Motor neuron (in vitro differentiated cells): ENCODE results near the gene GNAQ. TPM values are rescaled to one million over a fixed set of nuclear protein-coding genes. Genes with fewer than 3 reads are reported as not detected.

ENCODE experiments used
- ATAC-seq, 8 experiments: fragments of 200-7000 bp; cut with Tn5 transposase; replicated peaks in 6 of 8; 2 replicates each; pipeline ENCODE4 v1.8.0; 2021; ENCODE audit warnings: mild to moderate bottlenecking in 8 of 8, moderate library complexity in 8 of 8
- H3K27ac ChIP-seq, 2 donors: fragments of 250-450 bp; sonication (Bioruptor Pico); 2 replicates each; pipeline ENCODE4 v1.9.0; 2021; ENCODE audit warnings: antibody characterized with exemption in 2 of 2, mild to moderate bottlenecking in 2 of 2, moderate library complexity in 1 of 2
- H3K4me1 ChIP-seq, 2 donors: fragments of 250-450 bp; sonication (Bioruptor Pico); replicated peaks in 1 of 2; 2 replicates each; pipeline ENCODE4 v1.6.1; 2021; ENCODE audit warnings: antibody characterized with exemption in 2 of 2, mild to moderate bottlenecking in 2 of 2, moderate library complexity in 1 of 2
- H3K4me3 ChIP-seq, 5 donors: fragments of 250-450 bp; sonication (Bioruptor Pico); 2 replicates each; pipeline ENCODE4 v1.9.0; 2021; ENCODE audit warnings: antibody characterized with exemption in 5 of 5, mild to moderate bottlenecking in 5 of 5, moderate library complexity in 4 of 5
- WGBS, 10 experiments: fragments of 450-650 bp; shearing (Covaris generic); methylation state at CpG; one replicate each; pipeline ENCODE4 v1.0.0; 2022; 5-methylcytosine and 5-hydroxymethylcytosine counted together
- in situ Hi-C, 9 experiments: fragments of 400-800 bp; cut with MboI; loops; one replicate each; pipeline ENCODE4 v1.15.0; 2021; ENCODE audit warnings: low sequenced_read_pairs in 9 of 9, low pct_unique_long_range_greater_than_20kb in 2 of 9; ENCODE audit not compliant: unreplicated experiment in 9 of 9
- total RNA-seq, 8 experiments: library from RNA; unstranded; fragments of 300-600 nt; gene quantifications; 2 replicates each; pipeline versions ENCODE4 v1.2.3 to v1.2.4, GENCODE V29; 2022

GNAQ gene
- total RNA-seq, 8 experiments from 2014 or later, result 10.5 to 84.7 (median 37.9) TPM

DNA sequence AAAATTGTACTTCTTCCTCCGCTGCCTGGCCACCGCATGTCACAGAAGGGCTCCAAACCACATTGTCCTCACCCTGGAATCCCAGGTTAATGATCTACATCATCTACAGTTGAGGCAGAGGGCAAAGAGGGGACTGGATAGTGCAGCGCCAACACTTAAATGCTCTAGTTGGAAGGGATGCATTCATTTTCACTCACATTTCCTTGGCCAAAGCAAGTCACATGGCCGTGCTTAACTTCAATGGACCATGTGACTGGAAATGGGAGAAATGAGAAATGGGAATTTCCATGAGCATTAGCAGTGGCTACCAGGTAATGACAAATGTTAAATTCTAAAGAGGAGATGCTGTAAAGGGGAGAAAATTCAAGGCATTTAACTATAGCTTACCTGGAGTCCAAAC is 13.3 kb upstream of the GNAQ start:
- no peak overlapping the region for H3K27ac ChIP-seq
- 0 to 100% (median 75%) methylated on average over 1 to 4 of the region's 4 CpGs; no CpG with 5 or more reads in 2 of the 10 experiments for WGBS, 10 experiments
- no peak for ATAC-seq
- no peak overlapping the region for H3K4me3 ChIP-seq
- in situ Hi-C loops, result loop anchor here in 5 of 9 experiments (25.0 kb wide), 3 partner anchors 183 to 608 kb away; no protein-coding TSS in a partner anchor
- no peaks in the 10 kb centered on the region for H3K4me1 ChIP-seq

DNA sequence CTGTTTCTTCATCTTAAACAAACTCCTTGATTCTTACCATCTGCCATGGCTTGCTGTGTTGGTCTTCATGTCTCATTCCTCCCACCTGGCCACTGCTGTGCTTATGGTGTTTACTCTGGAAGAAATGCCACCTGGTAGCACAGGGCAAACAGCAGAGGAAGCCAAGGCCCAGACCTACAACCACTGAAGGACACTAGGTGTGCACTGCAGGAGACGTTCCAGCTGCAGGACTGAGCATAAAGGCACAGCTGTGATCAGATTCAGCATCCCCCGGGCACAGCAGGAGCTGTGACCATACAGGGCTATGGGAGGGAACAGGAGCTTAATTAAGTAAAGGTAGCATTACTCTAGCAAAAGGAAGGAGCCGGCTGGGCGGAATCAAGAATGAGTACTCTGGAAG is 12.6 kb upstream of the GNAQ start:
- ATAC-seq, result no peak
- in situ Hi-C loops, result loop anchor here in 5 of 9 experiments (25.0 kb wide), 3 partner anchors 182 to 607 kb away; no protein-coding TSS in a partner anchor
- Histone ChIP-seq H3K4me3 (no peak overlapping the region), H3K4me1 (no peaks in the 10 kb centered on the region), H3K27ac (no peak overlapping the region)
- WGBS, 10 experiments, result 40 to 94% (median 87%) methylated on average over 1 to 4 of the region's 4 CpGs; no CpG with 5 or more reads in 1 of the 10 experiments

DNA sequence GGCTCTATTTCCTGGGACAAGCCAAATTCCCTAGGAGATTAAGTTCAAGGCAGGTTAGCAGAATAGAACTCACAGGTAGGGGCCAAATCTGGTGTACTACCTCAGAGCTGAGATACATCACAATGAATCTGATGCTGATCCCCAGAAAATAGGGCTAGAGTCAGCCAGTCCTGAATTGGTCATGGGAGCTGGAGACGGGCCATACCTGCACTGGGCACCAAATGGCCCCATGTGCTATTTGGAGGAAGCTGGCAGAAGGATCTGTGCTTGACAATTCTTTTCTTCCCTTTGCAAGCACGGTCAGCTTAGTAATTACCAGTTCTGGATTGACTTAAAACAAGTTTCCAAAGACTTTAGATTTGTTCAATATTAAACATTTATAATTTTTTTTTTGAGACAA is 10.4 kb upstream of the GNAQ start:
- Histone ChIP-seq H3K27ac (no peak overlapping the region), H3K4me3 (no peak overlapping the region), H3K4me1 (peaks cover 0 to 6% of the 10 kb centered on the region in 2 donors)
- WGBS, 10 experiments, result 0 to 100% (median 93%) methylated on average over 1 to 2 of the region's 2 CpGs; no CpG with 5 or more reads in 3 of the 10 experiments
- in situ Hi-C loops, result loop anchor here in 5 of 9 experiments (25.0 kb wide), 3 partner anchors 180 to 605 kb away; no protein-coding TSS in a partner anchor
- ATAC-seq, result no peak

DNA sequence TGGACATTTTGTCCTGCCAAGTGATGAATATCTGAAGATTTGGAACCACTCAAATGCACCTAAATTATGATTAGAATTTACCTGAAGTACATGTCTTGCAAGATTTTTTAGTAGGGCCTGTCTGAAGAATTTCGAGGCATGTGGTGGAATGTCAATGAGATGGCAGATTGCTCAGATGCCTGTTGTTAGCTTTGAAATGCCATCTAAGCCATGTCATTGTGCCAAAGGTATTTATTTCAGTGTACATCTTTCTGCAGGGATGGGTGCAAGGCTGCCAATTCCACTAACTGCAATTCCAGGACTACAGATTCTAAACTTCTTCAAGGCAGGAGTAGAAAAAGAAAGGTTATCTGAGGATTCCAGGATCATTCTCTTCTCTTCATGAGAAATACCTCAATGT is 9.1 kb upstream of the GNAQ start:
- no peak for ATAC-seq
- in situ Hi-C loops, result loop anchor here in 5 of 9 experiments (25.0 kb wide), 3 partner anchors 178 to 603 kb away; no protein-coding TSS in a partner anchor
- Histone ChIP-seq H3K27ac (no peak overlapping the region), H3K4me3 (no peak overlapping the region), H3K4me1 (peaks cover 0 to 6% of the 10 kb centered on the region in 2 donors)
- WGBS, 10 experiments, result 20 to 100% (median 82%) methylated on average over 1 of the region's 1 CpG; no CpG with 5 or more reads in 2 of the 10 experiments

DNA sequence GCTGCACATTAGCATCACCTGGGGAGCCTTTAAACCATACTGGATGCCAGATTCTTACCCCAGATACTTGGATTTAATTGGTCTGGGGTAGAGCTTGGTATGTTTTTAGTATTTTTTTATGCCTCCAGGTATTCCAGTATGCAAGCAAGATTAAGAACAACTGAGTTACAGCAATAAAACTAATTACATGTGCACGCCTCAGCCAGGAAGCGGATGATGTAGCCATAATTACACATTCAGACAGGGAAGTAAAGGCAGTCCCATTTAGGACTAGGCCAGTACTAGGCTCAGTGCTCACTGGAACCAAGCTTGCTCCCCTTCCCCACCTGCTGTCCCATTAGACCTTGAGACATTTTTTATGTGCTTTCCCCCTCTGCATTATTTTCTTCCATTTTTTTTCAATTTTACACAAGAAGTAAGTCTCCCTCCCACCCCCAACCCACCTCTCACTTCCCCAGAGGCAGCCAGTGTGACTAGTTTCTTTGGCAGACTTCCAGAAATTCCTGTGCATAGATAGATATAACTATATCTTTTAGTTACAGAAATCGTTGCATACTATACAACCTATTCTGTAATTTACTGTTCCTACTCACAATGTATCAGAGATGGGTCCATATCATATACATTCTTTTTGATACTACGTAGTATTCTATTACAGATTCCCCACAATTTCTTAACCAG is 7.1 kb upstream of the GNAQ start:
- Histone ChIP-seq H3K27ac (no peak overlapping the region), H3K4me1 (peaks cover 3 to 8% of the 10 kb centered on the region in 2 donors), H3K4me3 (no peak overlapping the region)
- ATAC-seq, result peak in 2 of 8 experiments; percentile 13 to 22
- 65 to 100% (median 89%) methylated on average over 1 to 4 of the region's 4 CpGs; no CpG with 5 or more reads in 1 of the 10 experiments for WGBS, 10 experiments
- in situ Hi-C loops, result loop anchor here in 5 of 9 experiments (25.0 kb wide), 3 partner anchors 176 to 601 kb away; no protein-coding TSS in a partner anchor

DNA sequence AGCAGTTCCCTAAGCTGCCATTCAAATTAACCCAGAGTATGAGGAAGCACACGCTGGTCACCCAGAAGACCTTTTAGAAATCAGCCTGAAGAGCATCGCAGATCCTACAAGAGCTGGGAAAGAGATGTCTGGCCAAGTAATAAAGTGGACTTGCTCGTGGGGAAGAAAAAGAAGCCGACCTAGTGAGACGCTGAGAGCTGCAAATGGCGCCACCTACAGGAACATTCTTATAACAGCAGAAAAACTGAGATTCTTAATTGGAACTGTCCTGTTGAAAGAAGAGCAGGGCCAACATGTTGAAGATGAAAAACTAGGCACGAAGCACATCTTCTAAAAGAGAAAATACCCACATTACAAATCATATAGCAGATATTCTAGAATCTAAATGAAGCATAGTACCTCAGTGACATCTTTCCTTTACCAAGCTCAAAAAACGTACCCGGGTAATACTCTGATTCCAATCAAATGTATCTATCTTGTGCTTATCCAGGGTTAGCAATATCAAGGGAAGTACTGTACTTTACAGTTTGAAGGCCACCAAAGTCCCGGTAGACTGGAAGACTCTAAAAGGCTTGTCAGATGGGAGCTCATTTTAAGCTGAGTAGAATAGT is 3.9 kb upstream of the GNAQ start:
- WGBS, 10 experiments, result 0 to 56% (median 19%) methylated on average over 3 to 10 of the region's 10 CpGs
- H3K4me1 ChIP-seq, result peaks cover 3 to 16% of the 10 kb centered on the region in 2 donors
- H3K27ac ChIP-seq, result no peak overlapping the region
- H3K4me3 ChIP-seq, result no peak overlapping the region
- in situ Hi-C loops, result loop anchor here in 5 of 9 experiments (25.0 kb wide), 3 partner anchors 173 to 598 kb away; no protein-coding TSS in a partner anchor
- peak in 2 of 8 experiments; percentile 0 to 1 for ATAC-seq

DNA sequence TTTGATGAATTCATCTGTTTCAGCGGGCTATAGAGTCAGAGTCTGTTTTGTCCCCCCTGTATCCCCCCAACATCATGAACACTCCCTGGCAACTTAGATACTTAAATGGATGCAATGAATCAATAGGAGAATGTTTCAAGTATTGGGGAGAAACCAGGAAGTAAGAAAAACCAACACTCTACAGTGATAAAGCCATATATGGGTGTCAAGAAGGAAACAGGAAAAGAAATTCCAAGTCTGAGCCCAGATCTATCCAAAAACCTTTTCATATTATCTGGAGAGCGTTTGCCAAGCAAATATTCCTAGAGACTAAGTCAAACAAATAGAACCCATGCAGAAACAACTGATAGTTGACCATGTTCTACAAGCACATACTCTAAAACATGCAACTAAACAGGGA is 2.3 kb upstream of the GNAQ start:
- in situ Hi-C loops, result loop anchor here in 5 of 9 experiments (25.0 kb wide), 3 partner anchors 172 to 597 kb away; no protein-coding TSS in a partner anchor
- no peak overlapping the region for H3K27ac ChIP-seq
- no peak for ATAC-seq
- H3K4me1 ChIP-seq, result peaks cover 3 to 14% of the 10 kb centered on the region in 2 donors
- no peak overlapping the region for H3K4me3 ChIP-seq
- 85 to 100% (median 100%) methylated on average over 1 to 2 of the region's 2 CpGs for WGBS, 10 experiments

DNA sequence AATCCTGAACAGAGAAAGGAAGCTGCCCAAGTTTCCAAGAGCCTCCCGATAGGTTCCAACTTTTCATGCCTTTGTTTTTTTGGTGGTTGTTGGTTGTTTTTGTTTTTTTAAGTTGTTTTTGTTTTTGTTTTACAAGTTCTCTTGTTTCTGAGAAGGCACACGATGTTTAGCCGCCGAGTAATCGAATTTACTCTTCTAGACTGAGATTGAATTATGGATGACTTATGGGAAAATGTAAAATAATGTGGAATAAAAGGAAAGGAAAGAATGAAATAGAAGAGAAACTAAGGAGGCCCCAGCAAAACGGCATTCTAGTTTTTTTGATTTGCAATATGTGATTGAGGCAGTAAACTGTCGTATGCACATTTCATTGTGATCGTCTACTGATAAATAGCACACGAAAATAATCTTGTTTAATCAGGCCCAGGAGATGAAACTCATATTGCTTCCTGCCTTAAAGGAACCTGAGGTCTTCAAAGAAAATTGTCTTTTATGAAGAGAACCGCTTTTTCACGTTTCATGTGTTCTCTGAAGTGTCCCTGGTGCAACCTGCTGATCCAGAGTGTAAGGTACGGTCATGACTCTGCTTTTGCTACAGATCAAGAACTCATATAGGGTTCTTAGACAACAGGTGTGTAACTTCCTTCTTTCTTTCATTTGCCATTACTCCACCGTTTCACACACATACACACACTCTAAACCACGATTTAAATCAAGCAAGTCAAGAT is 1.3 kb upstream of the GNAQ start:
- no peak for ATAC-seq
- in situ Hi-C loops, result loop anchor here in 5 of 9 experiments (25.0 kb wide), 3 partner anchors 171 to 596 kb away; no protein-coding TSS in a partner anchor
- H3K27ac ChIP-seq, result peak overlapping the region; percentile 97 to 98
- 21 to 68% (median 39%) methylated on average over 1 to 13 of the region's 14 CpGs for WGBS, 10 experiments
- peaks cover 3 to 16% of the 10 kb centered on the region in 2 donors for H3K4me1 ChIP-seq
- peak overlapping the region; percentile 71 to 95 (median 88) for H3K4me3 ChIP-seq

DNA sequence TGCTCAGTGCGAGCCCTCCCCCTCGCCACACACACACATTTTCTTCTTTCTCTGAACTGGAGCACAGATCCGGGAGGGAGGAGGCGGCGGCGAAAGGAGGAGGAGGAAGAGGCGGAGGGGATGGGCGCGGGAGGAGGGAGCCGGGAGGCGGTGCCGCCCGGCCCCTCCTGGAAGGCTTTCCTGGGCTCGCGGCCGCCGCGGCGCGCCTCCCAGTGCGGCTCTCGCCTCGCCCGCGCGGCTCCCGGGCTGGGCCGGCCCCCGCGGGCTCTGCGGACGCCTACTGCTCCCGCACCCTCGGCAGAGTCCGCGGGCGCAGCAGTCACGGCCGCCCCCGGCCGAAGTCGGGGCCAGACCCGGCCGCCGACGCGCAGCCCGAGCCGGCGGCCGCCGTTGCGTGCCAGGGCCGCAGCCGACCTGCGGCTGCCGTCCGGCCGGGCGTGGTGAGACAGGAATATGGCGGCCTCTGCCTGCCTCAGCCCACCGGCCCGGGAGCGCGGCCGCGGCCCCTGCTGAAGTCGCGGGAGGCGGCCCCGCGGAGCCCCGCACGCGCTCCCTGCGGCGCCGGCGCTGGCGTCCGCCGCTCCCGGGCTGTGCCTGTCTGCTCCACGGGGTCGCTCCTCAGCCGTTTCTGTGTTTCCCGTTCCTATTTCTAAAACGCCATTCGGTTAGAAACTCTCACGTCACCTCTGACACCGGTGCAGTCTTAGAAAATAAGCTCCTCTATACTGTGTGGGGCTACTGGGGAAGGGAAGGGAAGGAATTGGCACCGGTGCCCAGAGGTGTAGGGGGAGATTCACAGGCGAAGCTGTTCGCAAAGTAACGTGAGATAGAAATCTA is 500 bp upstream of the GNAQ start:
- peak overlapping the region; percentile 97 to 98 for H3K27ac ChIP-seq
- H3K4me1 ChIP-seq, result peaks cover 6 to 23% of the 10 kb centered on the region in 2 donors
- ATAC-seq, result peak; percentile 64 to 75 (median 72)
- H3K4me3 ChIP-seq, result peak overlapping the region; percentile 71 to 95 (median 88)
- 0 to 20% (median 0%) methylated on average over 1 to 11 of the region's 95 CpGs; no CpG with 5 or more reads in 3 of the 10 experiments for WGBS, 10 experiments
- in situ Hi-C loops, result loop anchor here in 5 of 9 experiments (25.0 kb wide), 3 partner anchors 170 to 595 kb away; no protein-coding TSS in a partner anchor

DNA sequence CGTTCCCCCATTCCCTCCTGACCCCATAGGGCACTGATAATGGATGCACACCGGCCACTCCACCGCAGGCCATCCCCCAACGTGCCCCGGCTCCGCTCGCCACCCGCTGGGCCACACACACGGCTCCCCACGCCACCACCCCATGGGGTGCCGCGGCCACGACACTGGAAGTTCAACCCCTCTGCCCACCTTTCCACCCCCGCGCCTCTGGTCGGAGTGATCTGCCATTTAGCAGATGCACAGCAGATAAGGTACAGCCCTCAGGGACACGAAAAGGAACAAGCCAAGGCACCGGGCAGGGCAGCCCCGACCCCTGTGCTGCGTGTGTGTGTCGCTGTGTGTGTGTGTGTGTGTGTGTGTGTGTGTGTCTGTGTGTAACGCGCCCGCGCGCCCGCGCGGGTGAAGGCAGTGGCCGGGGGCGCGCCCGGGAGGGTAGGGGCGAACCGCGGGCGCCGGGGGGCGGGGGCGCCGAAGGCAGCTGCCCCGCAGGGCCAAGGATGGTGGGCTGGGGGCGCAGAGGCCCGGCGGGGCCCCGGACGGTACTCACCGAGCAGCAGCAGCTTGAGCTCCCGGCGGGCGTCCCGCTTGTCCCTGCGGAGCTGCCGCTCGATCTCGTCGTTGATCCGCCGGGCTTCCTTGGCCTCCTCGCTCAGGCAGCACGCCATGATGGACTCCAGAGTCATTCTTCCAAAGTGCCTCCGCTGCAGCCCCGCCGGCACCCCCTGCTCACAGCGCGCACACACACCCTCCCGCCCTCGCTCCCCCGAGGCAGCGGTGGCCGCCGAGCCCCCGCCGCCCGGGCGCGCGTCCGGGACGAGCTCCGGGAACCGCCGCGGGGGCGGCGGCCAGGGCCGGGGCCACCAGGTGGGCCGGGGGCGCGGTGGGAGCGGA is 813 bp downstream of the GNAQ start:
- WGBS, 10 experiments, result 0% methylated on average over 1 of the region's 91 CpGs; no CpG with 5 or more reads in 9 of the 10 experiments
- in situ Hi-C loops, result loop anchor here in 5 of 9 experiments (25.0 kb wide), 3 partner anchors 168 to 593 kb away; no protein-coding TSS in a partner anchor
- ATAC-seq, result peak; percentile 13 to 63 (median 39)

DNA sequence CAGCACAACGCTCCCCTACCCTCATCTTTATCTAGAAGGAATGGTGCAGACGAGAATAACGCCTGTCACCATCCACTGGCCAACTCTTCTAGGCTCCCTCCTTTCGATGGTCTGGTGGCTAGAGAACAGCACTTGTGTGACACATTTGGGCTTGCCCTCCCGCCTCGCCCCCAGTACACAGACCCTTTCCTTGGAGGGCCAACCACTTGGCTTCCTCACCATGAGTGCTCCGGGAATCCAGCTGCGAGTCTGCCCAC is 1.4 kb downstream of the GNAQ start:
- ATAC-seq, result peak in 6 of 8 experiments; percentile 1 to 20 (median 11)
- Histone ChIP-seq H3K4me1 (peaks cover 22 to 41% of the 10 kb centered on the region in 2 donors), H3K27ac (peak overlapping the region; percentile 97 to 98), H3K4me3 (peak overlapping the region; percentile 71 to 95 (median 88))
- in situ Hi-C loops, result loop anchor here in 5 of 9 experiments (25.0 kb wide), 3 partner anchors 168 to 593 kb away; no protein-coding TSS in a partner anchor
- WGBS, 10 experiments, result 0% methylated on average over 1 to 4 of the region's 8 CpGs; no CpG with 5 or more reads in 6 of the 10 experiments

More for the DNA sequence above, 813 bp downstream of the GNAQ start:
- Histone ChIP-seq H3K4me3 (peak overlapping the region; percentile 71 to 95 (median 88)), H3K27ac (peak overlapping the region; percentile 97 to 98), H3K4me1 (peaks cover 18 to 36% of the 10 kb centered on the region in 2 donors)
